Breast epithelium (tissue), 3 donors: ENCODE data around the gene PKN1.

Experiments
- POLR2AphosphoS5 ChIP-seq, 3 donors: sonication (generic); formaldehyde crosslinking; IDR thresholded peaks; one replicate each; pipeline ENCODE4 v1.6.1; 2017; ENCODE audit warnings: antibody characterized with exemption in 3 of 3
- TF ChIP-seq, protein P1 (sequence below), 3 donors: fragments of 450-650 bp; IDR thresholded peaks; one replicate each; pipeline ENCODE4 v1.5.1; 2016 to 2017; ENCODE audit warnings: antibody characterized with exemption in 3 of 3, mild to moderate bottlenecking in 3 of 3, moderate library complexity in 3 of 3

DNA sequence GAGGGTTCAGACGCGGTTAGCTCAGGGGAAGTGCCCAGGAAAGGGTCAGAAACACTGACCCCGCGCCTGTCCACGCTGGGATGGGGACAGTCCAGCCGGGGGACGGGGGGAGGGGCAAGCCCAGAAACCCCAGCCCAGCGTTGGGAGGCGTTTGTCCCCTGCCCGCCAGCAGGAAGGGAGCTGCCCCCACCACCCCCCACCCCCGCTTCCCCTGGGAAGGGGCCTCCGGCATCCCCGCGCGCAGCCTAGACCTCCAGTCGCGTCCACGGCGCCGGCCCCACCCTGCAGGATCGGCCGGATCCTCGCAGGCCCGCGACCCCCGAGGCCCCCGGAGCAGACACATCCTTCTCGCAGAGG is 62.5 kb downstream of the PKN1 start:
- TF ChIP-seq, protein P1, sequence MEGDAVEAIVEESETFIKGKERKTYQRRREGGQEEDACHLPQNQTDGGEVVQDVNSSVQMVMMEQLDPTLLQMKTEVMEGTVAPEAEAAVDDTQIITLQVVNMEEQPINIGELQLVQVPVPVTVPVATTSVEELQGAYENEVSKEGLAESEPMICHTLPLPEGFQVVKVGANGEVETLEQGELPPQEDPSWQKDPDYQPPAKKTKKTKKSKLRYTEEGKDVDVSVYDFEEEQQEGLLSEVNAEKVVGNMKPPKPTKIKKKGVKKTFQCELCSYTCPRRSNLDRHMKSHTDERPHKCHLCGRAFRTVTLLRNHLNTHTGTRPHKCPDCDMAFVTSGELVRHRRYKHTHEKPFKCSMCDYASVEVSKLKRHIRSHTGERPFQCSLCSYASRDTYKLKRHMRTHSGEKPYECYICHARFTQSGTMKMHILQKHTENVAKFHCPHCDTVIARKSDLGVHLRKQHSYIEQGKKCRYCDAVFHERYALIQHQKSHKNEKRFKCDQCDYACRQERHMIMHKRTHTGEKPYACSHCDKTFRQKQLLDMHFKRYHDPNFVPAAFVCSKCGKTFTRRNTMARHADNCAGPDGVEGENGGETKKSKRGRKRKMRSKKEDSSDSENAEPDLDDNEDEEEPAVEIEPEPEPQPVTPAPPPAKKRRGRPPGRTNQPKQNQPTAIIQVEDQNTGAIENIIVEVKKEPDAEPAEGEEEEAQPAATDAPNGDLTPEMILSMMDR (IDR thresholded peaks at IDR 0.05): no peak
- TF ChIP-seq POLR2AphosphoS5 (IDR thresholded peaks at IDR 0.05): no peak
